Keratinocyte (primary cell): ENCODE data around the gene ZBTB5.

Experiments
- EZH2 ChIP-seq: IDR thresholded peaks from one replicate; pipeline ENCODE4 v1.6.1; 2012; ENCODE audit warnings: inconsistent platforms, mild to moderate bottlenecking, low read length, moderate library complexity
- TF ChIP-seq, protein P1 (sequence below), 3 experiments: IDR thresholded peaks in 1 of 3; conservative IDR thresholded peaks in 1 of 3; optimal IDR thresholded peaks in 1 of 3; 2 replicates in 2 of 3; 3 replicates in 1 of 3; pipeline versions ENCODE3 to v1.5.1; 2011; ENCODE audit warnings: low read length in 3 of 3, mild to moderate bottlenecking in 3 of 3, moderate library complexity in 2 of 3, control low read depth in 1 of 3, inconsistent platforms in 1 of 3; ENCODE audit not compliant: insufficient read depth in 2 of 3; ENCODE audit errors: extremely low read depth in 1 of 3

DNA sequence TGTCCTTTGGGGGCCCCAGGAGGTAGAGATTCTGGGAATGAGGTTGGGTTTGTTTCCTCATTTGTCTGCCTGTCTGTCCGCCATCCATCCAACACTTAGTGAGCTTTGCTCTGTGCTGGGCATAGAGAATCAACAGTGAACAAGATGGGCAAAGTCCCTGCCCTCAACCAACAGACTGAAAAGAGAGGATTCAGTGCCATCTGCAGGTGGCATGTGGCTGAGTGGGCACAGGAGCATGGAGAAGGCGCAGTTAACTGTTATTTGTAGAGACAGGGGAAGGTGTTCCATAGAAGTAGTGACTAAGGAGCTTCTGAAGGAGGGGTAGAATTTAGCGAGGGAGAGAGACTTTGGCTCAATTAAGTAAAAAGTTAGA, 43.6 kb upstream of the ZBTB5 start:
- TF ChIP-seq, protein P1, sequence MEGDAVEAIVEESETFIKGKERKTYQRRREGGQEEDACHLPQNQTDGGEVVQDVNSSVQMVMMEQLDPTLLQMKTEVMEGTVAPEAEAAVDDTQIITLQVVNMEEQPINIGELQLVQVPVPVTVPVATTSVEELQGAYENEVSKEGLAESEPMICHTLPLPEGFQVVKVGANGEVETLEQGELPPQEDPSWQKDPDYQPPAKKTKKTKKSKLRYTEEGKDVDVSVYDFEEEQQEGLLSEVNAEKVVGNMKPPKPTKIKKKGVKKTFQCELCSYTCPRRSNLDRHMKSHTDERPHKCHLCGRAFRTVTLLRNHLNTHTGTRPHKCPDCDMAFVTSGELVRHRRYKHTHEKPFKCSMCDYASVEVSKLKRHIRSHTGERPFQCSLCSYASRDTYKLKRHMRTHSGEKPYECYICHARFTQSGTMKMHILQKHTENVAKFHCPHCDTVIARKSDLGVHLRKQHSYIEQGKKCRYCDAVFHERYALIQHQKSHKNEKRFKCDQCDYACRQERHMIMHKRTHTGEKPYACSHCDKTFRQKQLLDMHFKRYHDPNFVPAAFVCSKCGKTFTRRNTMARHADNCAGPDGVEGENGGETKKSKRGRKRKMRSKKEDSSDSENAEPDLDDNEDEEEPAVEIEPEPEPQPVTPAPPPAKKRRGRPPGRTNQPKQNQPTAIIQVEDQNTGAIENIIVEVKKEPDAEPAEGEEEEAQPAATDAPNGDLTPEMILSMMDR (optimal IDR thresholded peaks at IDR 0.05 in 1 of 3, IDR thresholded peaks at IDR 0.05 in 1 of 3, conservative IDR thresholded peaks at IDR 0.05 in 1 of 3; ENCODE audit: extremely low read depth in 1 of 3, insufficient read depth in 2 of 3, low read length in 3 of 3), result peak in 1 of 3 experiments; percentile 40
- no peak for TF ChIP-seq EZH2
